Motor neuron (in vitro differentiated cells): ENCODE data around the gene USP12. TPM values are rescaled to one million over a fixed set of nuclear protein-coding genes. Genes with fewer than 3 reads are reported as not detected.
A peak's percentile ranks its signal among the peaks of the same experiment; 100 is the strongest.

Experiments used
- ATAC-seq, 8 experiments: fragments of 200-7000 bp; cut with Tn5 transposase; replicated peaks in 6 of 8; 2 replicates each; pipeline ENCODE4 v1.8.0; 2021; ENCODE audit warnings: mild to moderate bottlenecking in 8 of 8, moderate library complexity in 8 of 8
- H3K27ac ChIP-seq, 2 donors: fragments of 250-450 bp; sonication (Bioruptor Pico); 2 replicates each; pipeline ENCODE4 v1.9.0; 2021; ENCODE audit warnings: antibody characterized with exemption in 2 of 2, mild to moderate bottlenecking in 2 of 2, moderate library complexity in 1 of 2
- H3K4me1 ChIP-seq, 2 donors: fragments of 250-450 bp; sonication (Bioruptor Pico); replicated peaks in 1 of 2; 2 replicates each; pipeline ENCODE4 v1.6.1; 2021; ENCODE audit warnings: antibody characterized with exemption in 2 of 2, mild to moderate bottlenecking in 2 of 2, moderate library complexity in 1 of 2
- H3K4me3 ChIP-seq, 5 donors: fragments of 250-450 bp; sonication (Bioruptor Pico); 2 replicates each; pipeline ENCODE4 v1.9.0; 2021; ENCODE audit warnings: antibody characterized with exemption in 5 of 5, mild to moderate bottlenecking in 5 of 5, moderate library complexity in 4 of 5
- WGBS, 10 experiments: fragments of 450-650 bp; shearing (Covaris generic); methylation state at CpG; one replicate each; pipeline ENCODE4 v1.0.0; 2022; 5-methylcytosine and 5-hydroxymethylcytosine counted together
- in situ Hi-C, 9 experiments: fragments of 400-800 bp; cut with MboI; loops; one replicate each; pipeline ENCODE4 v1.15.0; 2021; ENCODE audit warnings: low sequenced_read_pairs in 9 of 9, low pct_unique_long_range_greater_than_20kb in 2 of 9; ENCODE audit not compliant: unreplicated experiment in 9 of 9
- total RNA-seq, 8 experiments: library from RNA; unstranded; fragments of 300-600 nt; gene quantifications; 2 replicates each; pipeline versions ENCODE4 v1.2.3 to v1.2.4, GENCODE V29; 2022

The USP12 gene
- total RNA-seq, 8 experiments from 2014 or later, result 13.7 to 38.0 (median 18.3) TPM

- ATAC-seq, result no peak
- in situ Hi-C loops, result no loop called here
- Histone ChIP-seq H3K4me1 (no peaks in the 10 kb centered on the region), H3K4me3 (no peak overlapping the region), H3K27ac (no peak overlapping the region)
- 81 to 100% (median 86%) methylated on average over 5 to 9 of the region's 9 CpGs for WGBS, 10 experiments
Observed at GRCh38 chr13:27064252-27064995, 107.2 kb downstream of the USP12 start.

- WGBS, 10 experiments, result 89 to 100% (median 100%) methylated on average over 1 of the region's 2 CpGs; no CpG with 5 or more reads in 4 of the 10 experiments
- Histone ChIP-seq H3K4me3 (no peak overlapping the region), H3K27ac (no peak overlapping the region), H3K4me1 (peaks cover 0 to 26% of the 10 kb centered on the region in 2 donors)
- in situ Hi-C loops, result no loop called here
- ATAC-seq, result no peak
Observed at GRCh38 chr13:27057817-27058216, 113.8 kb downstream of the USP12 start.

- Histone ChIP-seq H3K4me3 (no peak overlapping the region), H3K4me1 (peaks cover 0 to 28% of the 10 kb centered on the region in 2 donors), H3K27ac (no peak overlapping the region)
- WGBS, 10 experiments, result 23 to 100% (median 62%) methylated on average over 1 to 6 of the region's 6 CpGs; no CpG with 5 or more reads in 2 of the 10 experiments
- peak in 7 of 8 experiments; percentile 24 to 73 (median 60) for ATAC-seq
- in situ Hi-C loops, result no loop called here
Observed at GRCh38 chr13:27055526-27055925, 116.1 kb downstream of the USP12 start.

- Histone ChIP-seq H3K4me3 (no peak overlapping the region), H3K27ac (no peak overlapping the region), H3K4me1 (peaks cover 0 to 28% of the 10 kb centered on the region in 2 donors)
- ATAC-seq, result peak in 1 of 8 experiments; percentile 2
- in situ Hi-C loops, result no loop called here
- 40 to 100% (median 96%) methylated on average over 1 to 2 of the region's 2 CpGs; no CpG with 5 or more reads in 4 of the 10 experiments for WGBS, 10 experiments
Observed at GRCh38 chr13:27054760-27055159, 116.9 kb downstream of the USP12 start.

GRCh38 chr13:27053902-27054595, 117.6 kb downstream of the USP12 start:
- 0 to 100% (median 19%) methylated on average over 1 to 3 of the region's 6 CpGs; no CpG with 5 or more reads in 6 of the 10 experiments for WGBS, 10 experiments
- in situ Hi-C loops, result no loop called here
- Histone ChIP-seq H3K4me3 (no peak overlapping the region), H3K27ac (no peak overlapping the region), H3K4me1 (peaks cover 0 to 28% of the 10 kb centered on the region in 2 donors)
- ATAC-seq, result peak in 4 of 8 experiments; percentile 15 to 86 (median 76)

- 10 to 90% (median 47%) methylated on average over 2 to 7 of the region's 10 CpGs; no CpG with 5 or more reads in 4 of the 10 experiments for WGBS, 10 experiments
- in situ Hi-C loops, result no loop called here
- peak in 7 of 8 experiments; percentile 4 to 76 (median 67) for ATAC-seq
- Histone ChIP-seq H3K4me1 (peaks cover 0 to 28% of the 10 kb centered on the region in 2 donors), H3K27ac (no peak overlapping the region), H3K4me3 (no peak overlapping the region)
Observed at GRCh38 chr13:27053210-27053884, 118.3 kb downstream of the USP12 start.

- peak in 5 of 8 experiments; percentile 36 to 75 (median 71) for ATAC-seq
- H3K4me3 ChIP-seq, result no peak overlapping the region
- H3K27ac ChIP-seq, result peak overlapping the region in 1 of 2 donors; percentile 25
- in situ Hi-C loops, result no loop called here
- H3K4me1 ChIP-seq, result peaks cover 0 to 28% of the 10 kb centered on the region in 2 donors
- 0 to 72% (median 41%) methylated on average over 1 to 6 of the region's 6 CpGs for WGBS, 10 experiments
Observed at GRCh38 chr13:27052551-27053208, 118.9 kb downstream of the USP12 start.

- Histone ChIP-seq H3K4me3 (no peak overlapping the region), H3K4me1 (no peaks in the 10 kb centered on the region), H3K27ac (no peak overlapping the region)
- 52 to 98% (median 88%) methylated on average over 1 to 6 of the region's 13 CpGs; no CpG with 5 or more reads in 4 of the 10 experiments for WGBS, 10 experiments
- in situ Hi-C loops, result no loop called here
- no peak for ATAC-seq
Observed at GRCh38 chr13:27047081-27047480, 124.5 kb downstream of the USP12 start.

GRCh38 chr13:27044837-27045570, 126.6 kb downstream of the USP12 start:
- no peak overlapping the region for H3K4me3 ChIP-seq
- H3K27ac ChIP-seq, result no peak overlapping the region
- no peak for ATAC-seq
- WGBS, 10 experiments, result 70 to 100% (median 81%) methylated on average over 2 to 12 of the region's 15 CpGs
- H3K4me1 ChIP-seq, result no peaks in the 10 kb centered on the region
- in situ Hi-C loops, result no loop called here

- Histone ChIP-seq H3K27ac (no peak overlapping the region), H3K4me3 (no peak overlapping the region), H3K4me1 (no peaks in the 10 kb centered on the region)
- ATAC-seq, result peak; percentile 80 to 99 (median 94)
- in situ Hi-C loops, result no loop called here
- WGBS, 10 experiments, result 4 to 71% (median 45%) methylated on average over 3 to 6 of the region's 6 CpGs
Observed at GRCh38 chr13:27043013-27043412, 128.6 kb downstream of the USP12 start.

GRCh38 chr13:27041341-27041740, 130.3 kb downstream of the USP12 start:
- no peak for ATAC-seq
- 35 to 100% (median 82%) methylated on average over 1 to 6 of the region's 6 CpGs for WGBS, 10 experiments
- Histone ChIP-seq H3K4me1 (no peaks in the 10 kb centered on the region), H3K4me3 (no peak overlapping the region), H3K27ac (no peak overlapping the region)
- in situ Hi-C loops, result no loop called here

GRCh38 chr13:27040826-27041108, 130.8 kb downstream of the USP12 start:
- Histone ChIP-seq H3K4me1 (no peaks in the 10 kb centered on the region), H3K4me3 (no peak overlapping the region), H3K27ac (no peak overlapping the region)
- ATAC-seq, result no peak
- in situ Hi-C loops, result no loop called here
- WGBS, 10 experiments, result 81 to 100% (median 100%) methylated on average over 1 to 3 of the region's 4 CpGs; no CpG with 5 or more reads in 6 of the 10 experiments
